ENCODE results near the gene HES4. TPM values are rescaled to one million over a fixed set of nuclear protein-coding genes. Genes with fewer than 3 reads are reported as not detected.

HES4 gene
- total and polyA plus RNA-seq, 2 of the 13 experiments (the other 11 are each of a cell fraction or from before 2014, with no cell fraction given): 8.8 to 10.6 TPM

DNA sequence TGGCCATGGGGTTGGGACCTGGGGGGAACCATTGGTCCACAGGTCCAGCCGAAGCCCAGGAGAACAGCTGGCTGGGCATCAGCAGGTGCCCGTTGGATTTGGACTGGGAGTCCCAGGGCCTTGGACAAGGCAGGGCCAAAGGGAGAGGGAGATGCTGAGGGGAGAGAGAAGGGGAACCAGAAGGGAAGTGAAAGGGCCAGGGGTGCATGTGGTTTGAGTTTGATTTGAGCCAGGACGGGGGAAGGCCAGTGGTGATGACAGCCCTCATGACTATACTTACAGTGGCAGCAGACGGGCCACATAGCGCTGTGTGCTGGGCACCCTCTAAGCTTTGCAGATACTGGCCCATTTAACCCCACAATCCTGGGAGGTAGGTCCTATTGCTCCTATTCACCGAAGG lies 38.8 kb upstream of the HES4 start:
- no peaks in the 10 kb centered on the region for H3K27me3 ChIP-seq (ENCODE audit: control insufficient read depth in 1 of 2, insufficient read depth in 2 of 2, low read length in 2 of 2)
- ChIA-PET CTCF (ENCODE audit: low intra/inter-chr PET ratio, low total read pairs) (no interaction called here), POLR2A (interaction anchor here (1.4 kb wide), 1 partner anchor 41 kb away, joined by 4 read pairs; no protein-coding TSS in a partner anchor)
- 95% methylated on average over 4 of the region's 6 CpGs for WGBS (ENCODE audit: low lambda C conversion rate)
- no peak overlapping the region for H3K4me3 ChIP-seq (replicated peaks in 1 of 3; ENCODE audit: insufficient read depth in 1 of 3, low read depth in 2 of 3, low read length in 3 of 3)
- H4K20me1 ChIP-seq (ENCODE audit: insufficient read depth, low read length): peaks cover 10% of the 10 kb centered on the region; the same call in 1 of the 2 replicates
- no peak for DNase-seq (ENCODE audit: low spot score)
- no peak overlapping the region for H3K4me2 ChIP-seq (ENCODE audit: low read depth, low read length)
- BruUV-seq (replicated peaks): no TSS peak
- peaks cover 22 to 39% of the 10 kb centered on the region in 2 experiments; a peak in 4 of 5 replicates for H3K36me3 ChIP-seq (replicated peaks in 1 of 2; ENCODE audit: control insufficient read depth in 1 of 2, insufficient read depth in 2 of 2, low read length in 2 of 2)
- H3K79me2 ChIP-seq (ENCODE audit: insufficient read depth, low read length): peaks cover 11% of the 10 kb centered on the region
- no peak overlapping the region for H3K9ac ChIP-seq (ENCODE audit: insufficient read depth, low read depth, low read length)
- no peak overlapping the region for H2AFZ ChIP-seq (ENCODE audit: low read length)
- H3K4me1 ChIP-seq (ENCODE audit: insufficient read depth, low read length): peaks cover 32% of the 10 kb centered on the region
- no peak overlapping the region for H3K27ac ChIP-seq (ENCODE audit: extremely low read length, insufficient read depth, low read length)
- no peaks in the 10 kb centered on the region for H3K9me3 ChIP-seq (ENCODE audit: low read length)
- no peak for ATAC-seq
- TF ChIP-seq FOXP1 (IDR thresholded peaks at IDR 0.05) (no peak), FOXP1 (CRISPR knock-in tag; IDR thresholded peaks at IDR 0.05) (no peak), HDAC1 (CRISPR knock-in tag; IDR thresholded peaks at IDR 0.05) (no peak), ZNF552 (CRISPR knock-in tag; IDR thresholded peaks at IDR 0.05; ENCODE audit: borderline replicate concordance) (no peak), NFRKB (IDR thresholded peaks at IDR 0.05) (no peak)
- no peak for FAIRE-seq
- intact Hi-C loops (cut with micrococcal nuclease; ENCODE audit: unreplicated experiment) (no loop called here), in situ Hi-C loops (cut with HindIII; ENCODE audit: extremely low pct_ligation_motif_present, low pct_unique_long_range_greater_than_20kb) (no loop called here)

DNA sequence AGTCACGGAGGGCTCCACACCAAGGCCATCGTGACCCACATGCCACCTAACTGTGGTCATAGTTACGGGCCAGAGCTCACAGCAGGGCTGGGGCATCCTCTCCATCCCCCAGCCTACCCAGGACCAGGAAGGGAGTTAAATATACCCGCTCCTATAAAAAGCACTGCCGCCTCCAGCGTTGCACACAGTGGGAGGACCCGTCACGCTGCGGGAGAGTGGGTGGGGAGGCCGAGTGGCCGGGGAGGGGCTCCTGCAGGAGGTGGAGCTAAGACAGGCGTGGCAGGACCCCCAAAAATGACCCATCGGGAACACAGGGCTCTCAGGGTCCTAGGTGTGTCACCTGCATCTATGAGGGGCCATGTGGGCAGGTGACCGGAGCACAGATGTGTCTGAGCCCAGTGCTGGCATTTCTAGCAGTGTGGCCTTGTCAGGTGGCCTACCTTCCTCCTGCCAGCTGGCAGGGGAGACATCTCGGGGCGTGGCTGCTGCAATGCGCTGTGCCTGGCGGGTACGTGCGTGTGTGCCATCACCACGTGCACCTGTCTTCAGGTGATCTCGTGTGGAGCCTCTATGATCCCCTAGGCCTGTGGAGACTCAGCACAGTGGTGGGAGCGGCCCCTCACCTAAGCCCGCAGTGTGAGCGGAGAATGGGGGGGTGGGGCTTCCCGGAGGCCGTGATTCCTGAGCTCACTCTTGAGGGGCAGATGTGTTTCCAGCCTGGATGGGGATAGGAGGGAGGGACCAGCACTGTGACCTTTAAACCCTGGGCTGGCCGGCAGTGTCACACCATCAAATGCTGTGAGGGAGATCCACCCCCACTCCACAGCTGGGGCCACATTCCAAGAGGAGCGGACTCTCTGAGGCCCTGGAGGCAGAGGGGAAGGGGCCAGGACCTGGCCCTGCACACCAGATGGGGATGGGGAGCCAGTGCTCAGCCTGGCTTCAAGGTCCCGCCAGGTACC lies 37.8 kb upstream of the HES4 start:
- ChIA-PET POLR2A (interaction anchor here (0.9 to 1.4 kb wide), 7 partner anchors 14 to 236 kb away, joined by 3 to 7 read pairs (median 4); partner anchors contain the start of gene UBE2J2), CTCF (ENCODE audit: low intra/inter-chr PET ratio, low total read pairs) (no interaction called here)
- peak overlapping the region; percentile 26 for H3K27ac ChIP-seq (ENCODE audit: extremely low read length, insufficient read depth, low read length)
- H4K20me1 ChIP-seq (ENCODE audit: insufficient read depth, low read length): peaks cover 10% of the 10 kb centered on the region; the same call in 1 of the 2 replicates
- no peaks in the 10 kb centered on the region for H3K9me3 ChIP-seq (ENCODE audit: low read length)
- BruUV-seq (replicated peaks): no TSS peak
- H3K4me3 ChIP-seq (replicated peaks in 1 of 3; ENCODE audit: insufficient read depth in 1 of 3, low read depth in 2 of 3, low read length in 3 of 3): no peak overlapping the region
- peaks cover 15 to 29% of the 10 kb centered on the region in 2 experiments; a peak in 4 of 5 replicates for H3K36me3 ChIP-seq (replicated peaks in 1 of 2; ENCODE audit: control insufficient read depth in 1 of 2, insufficient read depth in 2 of 2, low read length in 2 of 2)
- H3K4me2 ChIP-seq (ENCODE audit: low read depth, low read length): peak overlapping the region; percentile 47; the same call in 1 of the 2 replicates
- intact Hi-C loops (cut with micrococcal nuclease; ENCODE audit: unreplicated experiment) (no loop called here), in situ Hi-C loops (cut with HindIII; ENCODE audit: extremely low pct_ligation_motif_present, low pct_unique_long_range_greater_than_20kb) (no loop called here)
- H3K27me3 ChIP-seq (ENCODE audit: control insufficient read depth in 1 of 2, insufficient read depth in 2 of 2, low read length in 2 of 2): no peaks in the 10 kb centered on the region
- WGBS (ENCODE audit: low lambda C conversion rate): 67% methylated on average over 13 of the region's 30 CpGs
- peak overlapping the region; percentile 34; the same call in 1 of the 2 replicates for H3K9ac ChIP-seq (ENCODE audit: insufficient read depth, low read depth, low read length)
- no peak overlapping the region for H2AFZ ChIP-seq (ENCODE audit: low read length)
- peaks cover 11% of the 10 kb centered on the region for H3K79me2 ChIP-seq (ENCODE audit: insufficient read depth, low read length)
- DNase-seq (ENCODE audit: low spot score) (peak; percentile 76), ATAC-seq (peak; percentile 83), FAIRE-seq (peak; percentile 79)
- peaks cover 32% of the 10 kb centered on the region for H3K4me1 ChIP-seq (ENCODE audit: insufficient read depth, low read length)
- TF ChIP-seq ZNF547 (CRISPR knock-in tag; IDR thresholded peaks at IDR 0.05) (0 out of 2 replicates have a peak, but pooled peaks have one; percentile 51), ZNF20 (CRISPR knock-in tag; IDR thresholded peaks at IDR 0.05) (no peak), ZBTB7A (CRISPR knock-in tag; IDR thresholded peaks at IDR 0.05) (peak; percentile 65; the same call in 1 of the 2 replicates), KAT8 (CRISPR knock-in tag; IDR thresholded peaks at IDR 0.05) (no peak), SOX6 (IDR thresholded peaks at IDR 0.05) (no peak), SOX6 (CRISPR knock-in tag; IDR thresholded peaks at IDR 0.05) (peak; percentile 51; the same call in 1 of the 2 replicates), BRD4 (CRISPR knock-in tag; IDR thresholded peaks at IDR 0.05) (no peak), RXRB (CRISPR knock-in tag; IDR thresholded peaks at IDR 0.05; ENCODE audit: borderline replicate concordance) (peak; percentile 28; the same call in 1 of the 2 replicates), ZNF446 (CRISPR knock-in tag; IDR thresholded peaks at IDR 0.05) (no peak), ZBTB38 (CRISPR knock-in tag; IDR thresholded peaks at IDR 0.05) (peak; percentile 71; the same call in 1 of the 2 replicates), ZNF652 (CRISPR knock-in tag; IDR thresholded peaks at IDR 0.05; ENCODE audit: borderline replicate concordance, low read depth) (no peak)
- TF ChIP-seq, protein P1, sequence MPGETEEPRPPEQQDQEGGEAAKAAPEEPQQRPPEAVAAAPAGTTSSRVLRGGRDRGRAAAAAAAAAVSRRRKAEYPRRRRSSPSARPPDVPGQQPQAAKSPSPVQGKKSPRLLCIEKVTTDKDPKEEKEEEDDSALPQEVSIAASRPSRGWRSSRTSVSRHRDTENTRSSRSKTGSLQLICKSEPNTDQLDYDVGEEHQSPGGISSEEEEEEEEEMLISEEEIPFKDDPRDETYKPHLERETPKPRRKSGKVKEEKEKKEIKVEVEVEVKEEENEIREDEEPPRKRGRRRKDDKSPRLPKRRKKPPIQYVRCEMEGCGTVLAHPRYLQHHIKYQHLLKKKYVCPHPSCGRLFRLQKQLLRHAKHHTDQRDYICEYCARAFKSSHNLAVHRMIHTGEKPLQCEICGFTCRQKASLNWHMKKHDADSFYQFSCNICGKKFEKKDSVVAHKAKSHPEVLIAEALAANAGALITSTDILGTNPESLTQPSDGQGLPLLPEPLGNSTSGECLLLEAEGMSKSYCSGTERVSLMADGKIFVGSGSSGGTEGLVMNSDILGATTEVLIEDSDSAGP (CRISPR knock-in tag; IDR thresholded peaks at IDR 0.05; ENCODE audit: borderline replicate concordance): peak; percentile 74; the same call in 1 of the 2 replicates

All from HepG2 (cell line).